PC-9 (cell line): ENCODE results near the gene EVC2.

Experiments used
- EZH2 ChIP-seq: fragments of 200-600 bp; sonication (generic); IDR thresholded peaks from 2 replicates; pipeline ENCODE4 v1.8.0; 2017; ENCODE audit warnings: antibody characterized with exemption, low read depth
- TF ChIP-seq, protein P1 (sequence below): fragments of 200-600 bp; sonication (generic); conservative IDR thresholded peaks from 2 replicates; pipeline ENCODE4 v1.6.1; 2017; ENCODE audit warnings: mixed run types, antibody characterized with exemption, mild to moderate bottlenecking, moderate library complexity

DNA sequence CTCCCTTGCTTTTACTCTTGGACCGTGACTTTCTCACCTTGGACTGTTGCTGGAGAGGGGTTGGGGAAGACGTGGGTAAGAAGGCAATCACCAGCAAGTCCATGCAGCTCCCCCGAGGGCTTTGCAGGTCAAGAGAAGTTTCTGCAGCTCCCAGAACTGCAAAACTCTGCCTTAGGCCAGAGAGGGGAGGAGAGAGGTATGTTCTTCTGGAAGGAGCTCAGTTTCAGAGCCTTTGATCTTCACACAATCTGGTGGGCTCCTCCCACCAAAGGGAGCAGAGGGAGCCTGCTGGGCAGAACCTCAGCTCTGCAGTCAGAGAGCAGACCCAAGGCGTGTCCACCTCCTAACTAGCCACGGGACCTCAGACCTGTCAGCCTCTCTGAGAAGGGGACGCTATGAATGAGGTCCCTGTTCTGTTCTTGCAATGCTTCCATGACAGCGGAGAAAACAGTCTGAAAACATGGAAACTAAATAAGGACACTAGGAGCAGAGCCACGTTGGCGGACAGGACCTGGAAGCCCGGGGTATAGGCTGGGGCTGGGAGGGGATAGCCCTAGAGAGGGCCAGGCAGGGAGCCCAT lies 92.8 kb downstream of the EVC2 start:
- TF ChIP-seq, protein P1, sequence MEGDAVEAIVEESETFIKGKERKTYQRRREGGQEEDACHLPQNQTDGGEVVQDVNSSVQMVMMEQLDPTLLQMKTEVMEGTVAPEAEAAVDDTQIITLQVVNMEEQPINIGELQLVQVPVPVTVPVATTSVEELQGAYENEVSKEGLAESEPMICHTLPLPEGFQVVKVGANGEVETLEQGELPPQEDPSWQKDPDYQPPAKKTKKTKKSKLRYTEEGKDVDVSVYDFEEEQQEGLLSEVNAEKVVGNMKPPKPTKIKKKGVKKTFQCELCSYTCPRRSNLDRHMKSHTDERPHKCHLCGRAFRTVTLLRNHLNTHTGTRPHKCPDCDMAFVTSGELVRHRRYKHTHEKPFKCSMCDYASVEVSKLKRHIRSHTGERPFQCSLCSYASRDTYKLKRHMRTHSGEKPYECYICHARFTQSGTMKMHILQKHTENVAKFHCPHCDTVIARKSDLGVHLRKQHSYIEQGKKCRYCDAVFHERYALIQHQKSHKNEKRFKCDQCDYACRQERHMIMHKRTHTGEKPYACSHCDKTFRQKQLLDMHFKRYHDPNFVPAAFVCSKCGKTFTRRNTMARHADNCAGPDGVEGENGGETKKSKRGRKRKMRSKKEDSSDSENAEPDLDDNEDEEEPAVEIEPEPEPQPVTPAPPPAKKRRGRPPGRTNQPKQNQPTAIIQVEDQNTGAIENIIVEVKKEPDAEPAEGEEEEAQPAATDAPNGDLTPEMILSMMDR, result no peak
- TF ChIP-seq EZH2, result no peak
